SU-DHL-6 (cell line): ENCODE data around the gene DNASE2B.

ENCODE experiments used
- H2AFZ ChIP-seq: fragments of 200-600 bp; sonication (generic); 2 replicates; pipeline ENCODE4 v1.6.1; 2014; ENCODE audit warnings: low read depth, mild to moderate bottlenecking, moderate library complexity, mixed read lengths, antibody characterized with exemption, low read length; ENCODE audit not compliant: severe bottlenecking
- H3F3A ChIP-seq: fragments of 200-600 bp; shearing (Covaris generic); 2 replicates; pipeline ENCODE4 v1.6.0; 2016; ENCODE audit warnings: antibody characterized with exemption, mild to moderate bottlenecking; ENCODE audit not compliant: insufficient read depth
- H3K27ac ChIP-seq: fragments of 200-600 bp; sonication (generic); 2 replicates; pipeline ENCODE4 v1.5.1; 2016; ENCODE audit warnings: low read depth, mild to moderate bottlenecking, low read length, moderate library complexity, mixed read lengths
- H3K27me3 ChIP-seq: fragments of 200-600 bp; sonication (generic), shearing (Covaris generic); 2 replicates; pipeline ENCODE4 v1.6.0; 2014; ENCODE audit warnings: mild to moderate bottlenecking, low read length
- H3K36me3 ChIP-seq: fragments of 200-600 bp; sonication (generic); 2 replicates; pipeline ENCODE4 v1.6.1; 2014; ENCODE audit warnings: mild to moderate bottlenecking, low read length, mixed read lengths
- H3K4me2 ChIP-seq: fragments of 300-600, 200-600 bp; shearing (Covaris generic), sonication (generic); 2 replicates; pipeline ENCODE4 v1.6.0; 2014; ENCODE audit warnings: low read length, low read depth, mild to moderate bottlenecking; ENCODE audit not compliant: poor library complexity, severe bottlenecking
- H3K4me3 ChIP-seq: fragments of 200-600 bp; sonication (generic); 2 replicates; pipeline ENCODE4 v1.5.1; 2014; ENCODE audit warnings: antibody characterized with exemption, low read length, mild to moderate bottlenecking, mixed read lengths; ENCODE audit not compliant: insufficient read depth, poor library complexity, severe bottlenecking
- H3K79me2 ChIP-seq: fragments of 200-600 bp; sonication (generic); 2 replicates; pipeline ENCODE4 v1.6.1; 2014; ENCODE audit warnings: mild to moderate bottlenecking, low read length, moderate library complexity; ENCODE audit not compliant: insufficient read depth
- H3K9ac ChIP-seq: fragments of 200-600 bp; sonication (generic); 2 replicates; pipeline ENCODE4 v1.7.0; 2014; ENCODE audit warnings: mild to moderate bottlenecking, low read length
- H3K9me2 ChIP-seq: fragments of 200-600 bp; sonication (generic); replicated peaks from 2 replicates; pipeline ENCODE4 v1.6.1; 2014; ENCODE audit warnings: low read length; ENCODE audit not compliant: insufficient read depth
- H3K9me3 ChIP-seq: fragments of 200-600 bp; sonication (generic); 2 replicates; pipeline ENCODE4 v1.6.1; 2014; ENCODE audit warnings: low read length, mixed read lengths; ENCODE audit not compliant: insufficient read depth
- H4K20me1 ChIP-seq: fragments of 200-600 bp; sonication (generic); 2 replicates; pipeline ENCODE4 v1.6.1; 2014; ENCODE audit warnings: low read depth, mild to moderate bottlenecking, antibody characterized with exemption, low read length, moderate library complexity, mixed read lengths
- CTCF ChIP-seq: fragments of 200-600 bp; sonication (generic); IDR thresholded peaks from one replicate; pipeline ENCODE4 v1.5.1; 2017; ENCODE audit warnings: antibody characterized with exemption, mild to moderate bottlenecking, low read length, moderate library complexity; ENCODE audit not compliant: insufficient read depth, poor library complexity, severe bottlenecking
- EZH2phosphoT487 ChIP-seq: fragments of 200-600 bp; sonication (generic), shearing (Covaris generic); conservative IDR thresholded peaks from 2 replicates; pipeline ENCODE4 v1.6.1; 2018; ENCODE audit warnings: mild to moderate bottlenecking, antibody characterized with exemption, low read length, moderate library complexity, mixed read lengths

The DNASE2B gene

DNA sequence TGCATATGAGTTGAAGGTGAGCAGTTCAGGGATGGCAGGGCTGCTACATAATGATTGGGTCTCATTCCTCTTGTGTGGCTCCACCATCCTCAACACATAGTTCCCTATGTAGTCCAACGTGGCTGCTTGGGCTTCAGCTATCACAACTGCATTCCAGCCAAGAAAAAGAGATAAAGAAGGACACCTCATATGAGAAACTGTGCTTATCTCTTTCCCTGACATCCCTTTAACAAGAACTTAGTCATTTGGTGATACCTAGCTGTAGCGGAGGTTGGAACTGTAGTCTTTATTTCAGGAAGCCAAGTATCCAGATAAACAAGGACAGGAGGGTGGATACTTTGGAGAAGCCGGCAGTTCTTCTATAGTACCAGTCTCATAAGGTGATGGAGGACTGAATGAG is 42.7 kb upstream of the DNASE2B start:
- H2AFZ ChIP-seq: no peak overlapping the region
- H3F3A ChIP-seq: no peaks in the 10 kb centered on the region
- H3K4me3 ChIP-seq: no peak overlapping the region
- no peaks in the 10 kb centered on the region for H3K27me3 ChIP-seq
- no peaks in the 10 kb centered on the region for H3K36me3 ChIP-seq
- no peak overlapping the region for H3K4me2 ChIP-seq
- no peak for TF ChIP-seq EZH2phosphoT487
- no peak for TF ChIP-seq CTCF
- no peak overlapping the region for H3K9ac ChIP-seq
- no peaks in the 10 kb centered on the region for H3K9me3 ChIP-seq
- 0 out of 2 replicates have a peak, but pooled peaks cover 3% of the 10 kb centered on the region for H3K9me2 ChIP-seq
- no peak overlapping the region for H3K27ac ChIP-seq
- H4K20me1 ChIP-seq: no peaks in the 10 kb centered on the region
- no peaks in the 10 kb centered on the region for H3K79me2 ChIP-seq

- Histone ChIP-seq H3K36me3 (no peaks in the 10 kb centered on the region), H4K20me1 (no peaks in the 10 kb centered on the region), H3K9me2 (0 out of 2 replicates have a peak, but pooled peaks cover 3% of the 10 kb centered on the region), H3F3A (no peaks in the 10 kb centered on the region), H3K4me2 (no peak overlapping the region), H3K9ac (no peak overlapping the region), H3K9me3 (no peaks in the 10 kb centered on the region), H3K27ac (no peak overlapping the region), H3K27me3 (no peaks in the 10 kb centered on the region), H3K79me2 (no peaks in the 10 kb centered on the region), H2AFZ (no peak overlapping the region), H3K4me3 (no peak overlapping the region)
- TF ChIP-seq CTCF (no peak), EZH2phosphoT487 (no peak)
These were observed 41.4 kb upstream of the DNASE2B start for GRCh38 chr1:84356881-84357280.

- no peaks in the 10 kb centered on the region for H3F3A ChIP-seq
- no peaks in the 10 kb centered on the region for H3K27me3 ChIP-seq
- H3K9me2 ChIP-seq: 0 out of 2 replicates have a peak, but pooled peaks cover 3% of the 10 kb centered on the region
- no peaks in the 10 kb centered on the region for H3K36me3 ChIP-seq
- no peaks in the 10 kb centered on the region for H4K20me1 ChIP-seq
- H3K27ac ChIP-seq: no peak overlapping the region
- no peak overlapping the region for H3K9ac ChIP-seq
- TF ChIP-seq EZH2phosphoT487: no peak
- no peak for TF ChIP-seq CTCF
- no peaks in the 10 kb centered on the region for H3K79me2 ChIP-seq
- H2AFZ ChIP-seq: no peak overlapping the region
- no peak overlapping the region for H3K4me3 ChIP-seq
- no peak overlapping the region for H3K4me2 ChIP-seq
- H3K9me3 ChIP-seq: no peaks in the 10 kb centered on the region
These were observed 39.6 kb upstream of the DNASE2B start for GRCh38 chr1:84358695-84359094.

DNA sequence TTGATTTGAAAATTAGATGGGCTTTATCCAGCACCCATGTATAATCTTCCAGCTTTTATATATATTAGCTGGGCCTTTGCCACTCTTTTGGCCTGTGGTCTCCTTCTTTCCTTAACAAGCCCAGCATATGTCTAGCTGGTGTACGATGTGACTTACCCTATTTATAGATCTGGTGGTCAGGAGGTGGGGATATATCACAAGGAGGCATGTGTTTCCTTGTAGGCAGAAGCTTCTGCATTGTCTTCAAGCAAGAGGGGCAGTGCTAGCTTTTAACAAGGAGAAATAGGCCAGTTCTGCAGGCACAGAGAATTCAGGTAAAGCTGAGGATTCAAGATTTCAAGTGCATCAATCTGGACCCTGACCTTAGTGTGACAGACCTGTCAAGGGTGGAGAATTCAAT is 38.0 kb upstream of the DNASE2B start:
- no peak for TF ChIP-seq CTCF
- TF ChIP-seq EZH2phosphoT487: no peak
- no peak overlapping the region for H2AFZ ChIP-seq
- H4K20me1 ChIP-seq: no peaks in the 10 kb centered on the region
- no peak overlapping the region for H3K4me3 ChIP-seq
- H3K27ac ChIP-seq: no peak overlapping the region
- H3K27me3 ChIP-seq: no peaks in the 10 kb centered on the region
- H3K9me3 ChIP-seq: no peaks in the 10 kb centered on the region
- H3K9ac ChIP-seq: no peak overlapping the region
- H3K79me2 ChIP-seq: no peaks in the 10 kb centered on the region
- H3F3A ChIP-seq: no peaks in the 10 kb centered on the region
- H3K36me3 ChIP-seq: no peaks in the 10 kb centered on the region
- H3K4me2 ChIP-seq: no peak overlapping the region
- 0 out of 2 replicates have a peak, but pooled peaks cover 3% of the 10 kb centered on the region for H3K9me2 ChIP-seq
